ENCODE results near the gene PSTPIP2. TPM values are rescaled to one million over a fixed set of nuclear protein-coding genes. Genes with fewer than 3 reads are reported as not detected.
"Not testable (repeated sequence)": the region's sequence is repeated elsewhere in the genome, so short reads cannot be mapped to it uniquely, and the experiment has no call there.

PSTPIP2 gene
- total RNA-seq, 2 donors from 2014 or later: 7.0 to 21.1 TPM

- TF ChIP-seq CTCF (IDR thresholded peaks at IDR 0.05) (no peak), POLR2AphosphoS5 (IDR thresholded peaks at IDR 0.05) (no peak), POLR2A (IDR thresholded peaks at IDR 0.05) (no peak)
- H3K4me3 ChIP-seq: no peak overlapping the region
- H3K36me3 ChIP-seq: no peaks in the 10 kb centered on the region
- DNase-seq (ENCODE audit: low spot score): no peak
- no peak overlapping the region for H3K27ac ChIP-seq
- no peaks in the 10 kb centered on the region for H3K4me1 ChIP-seq (replicated peaks)
- intact Hi-C loops (cut with DNase I): no loop called here
- WGBS: 95% methylated on average over 6 of the region's 6 CpGs
- H3K9me3 ChIP-seq: no peaks in the 10 kb centered on the region
- H3K27me3 ChIP-seq (replicated peaks; ENCODE audit: insufficient read depth): no peaks in the 10 kb centered on the region
Measured at GRCh38 chr18:46053368-46054095, 18.5 kb downstream of the PSTPIP2 start.

DNA sequence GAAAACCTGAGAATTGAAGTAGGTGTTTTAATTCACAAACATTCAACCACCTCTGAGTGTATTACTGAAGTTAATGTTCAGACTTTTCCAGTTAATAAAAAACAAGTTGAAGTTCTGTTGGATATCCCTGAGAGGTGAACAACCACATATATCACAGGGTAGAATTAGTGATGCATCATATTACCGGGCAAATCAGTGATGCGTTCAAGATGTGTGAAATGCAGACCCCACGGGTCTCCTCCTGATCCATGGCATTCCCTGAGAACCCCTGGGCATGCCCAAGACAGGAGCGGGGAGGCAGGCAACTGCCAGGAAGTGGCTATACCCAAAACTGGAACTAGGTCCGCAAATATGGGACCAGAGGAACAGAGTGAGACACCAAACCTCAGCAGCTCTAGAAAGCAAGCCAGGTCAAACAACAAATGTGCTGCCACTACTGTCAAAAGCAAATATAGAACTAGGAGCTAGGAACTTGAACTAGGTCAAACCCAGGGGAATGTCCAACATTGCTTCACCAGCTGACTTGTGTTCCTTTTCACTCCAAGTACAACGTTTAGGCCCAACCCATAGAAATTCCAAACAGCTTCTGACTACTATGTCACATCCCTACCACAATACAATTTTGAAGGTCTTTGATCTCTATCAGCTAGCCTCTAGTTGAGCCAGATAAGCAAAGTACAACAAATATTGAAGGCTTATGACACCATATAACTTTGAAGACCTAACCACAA is 20.2 kb downstream of the PSTPIP2 start:
- DNase-seq (ENCODE audit: low spot score): peak; percentile 41
- intact Hi-C loops (cut with DNase I): no loop called here

GRCh38 chr18:46050268-46050667 is 21.8 kb downstream of the PSTPIP2 start:
- Histone ChIP-seq H3K4me3 (no peak overlapping the region), H3K9me3 (no peaks in the 10 kb centered on the region), H3K27ac (no peak overlapping the region), H3K27me3 (replicated peaks; ENCODE audit: insufficient read depth) (no peaks in the 10 kb centered on the region), H3K36me3 (no peaks in the 10 kb centered on the region), H3K4me1 (replicated peaks) (no peaks in the 10 kb centered on the region)
- TF ChIP-seq POLR2AphosphoS5 (IDR thresholded peaks at IDR 0.05) (no peak), POLR2A (IDR thresholded peaks at IDR 0.05) (no peak), CTCF (IDR thresholded peaks at IDR 0.05) (no peak)
- intact Hi-C loops (cut with DNase I): no loop called here
- 95% methylated on average over 5 of the region's 5 CpGs for WGBS
- no peak for DNase-seq (ENCODE audit: low spot score)

More for the DNA sequence above, 20.2 kb downstream of the PSTPIP2 start:
- TF ChIP-seq POLR2AphosphoS5 (IDR thresholded peaks at IDR 0.05): peak; percentile 61
- no peak for TF ChIP-seq CTCF (IDR thresholded peaks at IDR 0.05)
- no peak for TF ChIP-seq POLR2A (IDR thresholded peaks at IDR 0.05)
- H3K27ac ChIP-seq: peak overlapping the region in 1 of 2 donors; percentile 19
- H3K4me3 ChIP-seq: no peak overlapping the region
- no peaks in the 10 kb centered on the region for H3K9me3 ChIP-seq
- no peaks in the 10 kb centered on the region for H3K4me1 ChIP-seq (replicated peaks)
- no peaks in the 10 kb centered on the region for H3K36me3 ChIP-seq
- no peaks in the 10 kb centered on the region for H3K27me3 ChIP-seq (replicated peaks; ENCODE audit: insufficient read depth)
- WGBS: 60% methylated on average over 6 of the region's 6 CpGs

DNA sequence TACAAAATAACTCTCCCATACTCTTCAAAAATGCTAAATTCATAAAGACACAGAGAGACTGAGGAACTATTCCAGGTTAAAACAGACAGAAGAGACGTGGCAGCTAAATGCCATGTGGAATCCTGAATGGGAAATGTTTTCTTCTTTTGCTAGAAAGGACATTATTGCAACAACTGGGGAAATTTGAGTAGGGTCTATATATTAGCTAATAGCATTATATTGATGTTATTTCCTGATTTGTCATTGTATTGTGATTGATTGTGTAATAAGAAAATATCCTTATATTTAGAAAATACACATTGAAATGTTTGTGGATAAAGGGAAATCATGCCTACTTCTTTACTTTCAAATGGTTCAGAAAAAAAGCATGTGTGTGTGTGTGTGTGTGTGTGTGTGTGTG is 23.4 kb downstream of the PSTPIP2 start:
- no peak for DNase-seq (ENCODE audit: low spot score)
- Histone ChIP-seq H3K36me3 (no peaks in the 10 kb centered on the region), H3K27me3 (replicated peaks; ENCODE audit: insufficient read depth) (no peaks in the 10 kb centered on the region), H3K4me3 (no peak overlapping the region), H3K4me1 (replicated peaks) (no peaks in the 10 kb centered on the region), H3K27ac (no peak overlapping the region), H3K9me3 (no peaks in the 10 kb centered on the region)
- TF ChIP-seq CTCF (IDR thresholded peaks at IDR 0.05) (no peak), POLR2A (IDR thresholded peaks at IDR 0.05) (no peak), POLR2AphosphoS5 (IDR thresholded peaks at IDR 0.05) (no peak)
- intact Hi-C loops (cut with DNase I): no loop called here
- 97% methylated on average over 1 of the region's 1 CpG for WGBS

GRCh38 chr18:46047369-46047768 is 24.7 kb downstream of the PSTPIP2 start:
- H3K4me3 ChIP-seq; H3K36me3 ChIP-seq; H3K27ac ChIP-seq; DNase-seq (ENCODE audit: low spot score); intact Hi-C loops (cut with DNase I); H3K9me3 ChIP-seq; H3K4me1 ChIP-seq (replicated peaks); H3K27me3 ChIP-seq (replicated peaks; ENCODE audit: insufficient read depth): not testable (repeated sequence)
- 92% methylated on average over 13 of the region's 13 CpGs for WGBS

All from prostate gland (tissue), 2 donors.